KOPT-K1 (cell line): Measurements from ENCODE around the gene CFAP410.

ENCODE experiments used
- H3K27ac ChIP-seq: fragments of 200-600 bp; sonication (generic); 2 replicates; pipeline ENCODE4 v1.5.1; 2016; ENCODE audit warnings: antibody characterized with exemption, mild to moderate bottlenecking, low read depth, low read length; ENCODE audit not compliant: poor library complexity, severe bottlenecking
- H3K36me3 ChIP-seq: fragments of 200-600 bp; sonication (generic); 2 replicates; pipeline ENCODE4 v1.5.1; 2017; ENCODE audit warnings: antibody characterized with exemption, mild to moderate bottlenecking, low read length, moderate library complexity; ENCODE audit not compliant: insufficient read depth
- H3K9me3 ChIP-seq: fragments of 200-600 bp; sonication (generic); 2 replicates; pipeline ENCODE4 v1.5.1; 2017; ENCODE audit warnings: antibody characterized with exemption, low read length, mild to moderate bottlenecking; ENCODE audit not compliant: insufficient read depth, poor library complexity, severe bottlenecking

The CFAP410 gene

DNA sequence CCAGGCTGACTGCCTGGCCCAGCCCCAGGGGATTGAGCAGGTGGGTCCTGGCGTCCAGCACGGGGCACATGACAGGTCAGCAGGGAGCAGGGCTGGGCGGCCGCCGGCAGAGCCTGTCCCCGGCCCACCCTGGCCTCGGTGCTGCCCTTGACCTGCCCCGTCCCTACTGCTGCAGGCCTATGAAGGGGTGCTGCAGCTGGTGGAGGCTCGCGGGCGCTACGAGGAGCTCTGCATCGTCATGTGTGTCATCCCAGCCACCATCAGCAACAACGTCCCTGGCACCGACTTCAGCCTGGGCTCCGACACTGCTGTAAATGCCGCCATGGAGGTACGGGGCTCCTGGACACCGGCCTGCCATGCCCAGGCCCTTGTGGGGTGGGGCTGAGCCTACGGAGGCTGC is 15.6 kb downstream of the CFAP410 start:
- Histone ChIP-seq H3K27ac (no peak overlapping the region), H3K9me3 (no peaks in the 10 kb centered on the region), H3K36me3 (peaks cover 66% of the 10 kb centered on the region)

DNA sequence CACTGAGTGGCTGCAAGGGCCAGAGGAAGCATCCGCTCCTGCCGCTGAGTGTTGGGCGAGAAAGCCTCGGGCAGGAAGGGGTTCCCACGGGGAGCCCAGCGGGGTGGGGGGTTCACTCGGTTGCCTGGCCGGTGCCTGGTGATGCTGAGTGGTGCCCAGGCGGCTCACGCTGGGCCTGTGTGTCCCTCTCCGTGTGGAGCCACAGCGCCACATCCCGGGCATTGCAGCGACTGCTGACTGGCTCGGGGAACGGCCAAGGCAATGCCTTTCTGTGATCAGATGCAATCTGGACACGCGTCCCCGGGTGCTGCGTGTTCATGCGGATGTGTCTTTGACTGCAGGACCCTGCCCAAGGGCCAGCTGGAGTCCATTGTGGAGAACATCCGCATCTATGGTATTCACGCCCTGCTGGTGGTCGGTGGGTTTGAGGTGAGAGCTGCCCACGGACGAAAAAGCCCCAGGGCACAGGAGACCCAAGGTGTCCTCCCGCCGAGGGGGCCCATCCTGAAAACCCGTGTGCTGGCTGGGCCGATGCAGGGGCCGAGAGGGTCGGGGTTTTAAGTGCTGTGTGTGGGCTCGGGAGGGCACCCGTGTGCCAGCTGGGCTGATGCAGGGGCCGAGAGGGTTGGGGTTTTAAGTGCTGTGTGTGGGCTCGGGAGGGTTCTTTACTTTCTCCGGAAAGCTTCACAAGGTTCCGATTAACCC is 16.4 kb downstream of the CFAP410 start:
- H3K9me3 ChIP-seq, result no peaks in the 10 kb centered on the region
- H3K36me3 ChIP-seq, result peaks cover 73% of the 10 kb centered on the region
- no peak overlapping the region for H3K27ac ChIP-seq

DNA sequence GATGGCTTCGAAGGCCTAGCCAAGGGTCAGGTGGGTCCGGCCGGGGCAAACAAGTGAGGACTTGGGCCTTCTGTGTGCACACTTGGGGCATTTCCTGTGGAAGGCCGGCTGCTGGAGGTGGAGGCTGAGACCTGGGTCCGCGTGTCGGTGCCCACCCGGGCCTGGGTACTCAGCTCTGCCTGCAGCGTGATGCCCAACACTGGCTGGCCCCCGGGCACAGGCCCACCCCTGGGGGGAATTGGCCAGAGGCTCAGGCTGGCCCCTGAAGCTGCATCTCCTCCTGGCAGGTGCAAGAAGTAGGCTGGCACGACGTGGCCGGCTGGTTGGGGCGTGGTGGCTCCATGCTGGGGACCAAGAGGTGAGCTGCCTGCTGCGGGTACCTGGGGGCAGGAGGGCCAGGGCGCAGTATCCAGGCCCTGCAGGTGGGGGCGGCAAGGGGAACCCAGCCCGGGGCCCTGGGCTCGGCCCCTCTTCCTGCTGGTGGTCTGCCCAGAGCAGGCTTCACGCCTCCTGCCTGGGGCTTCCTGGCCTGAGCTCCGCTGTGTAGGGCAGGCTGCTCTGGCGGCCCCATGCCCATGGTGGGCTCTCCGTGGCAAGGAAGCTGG is 17.2 kb downstream of the CFAP410 start:
- Histone ChIP-seq H3K36me3 (peaks cover 73% of the 10 kb centered on the region), H3K9me3 (no peaks in the 10 kb centered on the region), H3K27ac (no peak overlapping the region)

DNA sequence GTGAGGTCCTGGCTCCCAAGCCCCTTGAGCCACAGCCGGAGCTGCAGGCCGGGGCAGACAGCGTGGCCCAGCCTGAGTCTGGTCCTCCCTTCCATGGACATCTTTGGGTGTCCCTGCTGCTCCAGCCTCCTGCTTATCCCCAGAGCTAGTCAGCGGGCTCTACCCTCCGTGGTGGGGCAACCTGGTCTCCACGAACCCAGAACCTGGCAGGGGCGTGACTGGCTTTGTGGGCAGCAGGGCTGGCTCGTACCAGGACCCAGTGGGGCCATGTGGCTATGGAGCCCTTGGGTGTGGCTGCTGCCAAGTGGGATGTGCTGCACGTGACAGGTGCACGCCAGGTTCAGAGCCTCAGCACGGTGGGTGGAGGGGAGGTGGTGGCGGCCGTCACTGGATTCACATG is 18.3 kb downstream of the CFAP410 start:
- H3K36me3 ChIP-seq, result peaks cover 76% of the 10 kb centered on the region
- no peak overlapping the region for H3K27ac ChIP-seq
- no peaks in the 10 kb centered on the region for H3K9me3 ChIP-seq

DNA sequence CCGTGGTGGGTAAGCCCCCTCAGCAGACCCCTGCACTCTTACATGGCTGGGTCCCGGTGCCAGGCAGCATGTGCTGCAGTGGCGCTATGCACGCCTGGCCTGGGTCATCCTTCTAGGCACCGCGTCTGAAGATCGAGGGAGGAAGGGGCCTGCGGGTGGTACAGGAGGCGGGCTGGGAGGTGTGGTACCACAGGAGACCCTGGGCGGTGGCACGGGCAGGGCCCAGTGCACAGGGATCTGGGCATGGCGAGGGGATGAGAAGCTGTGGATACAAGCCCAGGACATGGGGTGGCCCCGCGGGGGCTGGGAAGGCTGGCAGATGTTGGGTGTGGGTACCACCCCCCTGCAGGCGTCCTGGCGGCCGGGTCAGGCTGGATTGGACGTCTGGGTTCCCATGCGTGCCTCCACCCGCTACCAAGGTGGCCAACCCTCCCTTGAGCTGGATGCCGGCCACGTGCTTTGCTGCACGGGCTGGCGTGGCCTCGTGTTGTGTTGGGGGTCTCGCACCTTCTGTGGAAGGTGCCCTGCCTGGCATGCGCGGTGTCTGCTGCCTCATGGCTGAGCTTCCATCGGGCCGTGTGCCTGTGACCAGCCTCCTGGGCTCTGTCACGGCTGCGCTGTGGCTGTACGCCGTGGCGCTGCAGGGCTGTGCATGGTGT is 19.7 kb downstream of the CFAP410 start:
- Histone ChIP-seq H3K27ac (no peak overlapping the region), H3K36me3 (peaks cover 66% of the 10 kb centered on the region), H3K9me3 (no peaks in the 10 kb centered on the region)

DNA sequence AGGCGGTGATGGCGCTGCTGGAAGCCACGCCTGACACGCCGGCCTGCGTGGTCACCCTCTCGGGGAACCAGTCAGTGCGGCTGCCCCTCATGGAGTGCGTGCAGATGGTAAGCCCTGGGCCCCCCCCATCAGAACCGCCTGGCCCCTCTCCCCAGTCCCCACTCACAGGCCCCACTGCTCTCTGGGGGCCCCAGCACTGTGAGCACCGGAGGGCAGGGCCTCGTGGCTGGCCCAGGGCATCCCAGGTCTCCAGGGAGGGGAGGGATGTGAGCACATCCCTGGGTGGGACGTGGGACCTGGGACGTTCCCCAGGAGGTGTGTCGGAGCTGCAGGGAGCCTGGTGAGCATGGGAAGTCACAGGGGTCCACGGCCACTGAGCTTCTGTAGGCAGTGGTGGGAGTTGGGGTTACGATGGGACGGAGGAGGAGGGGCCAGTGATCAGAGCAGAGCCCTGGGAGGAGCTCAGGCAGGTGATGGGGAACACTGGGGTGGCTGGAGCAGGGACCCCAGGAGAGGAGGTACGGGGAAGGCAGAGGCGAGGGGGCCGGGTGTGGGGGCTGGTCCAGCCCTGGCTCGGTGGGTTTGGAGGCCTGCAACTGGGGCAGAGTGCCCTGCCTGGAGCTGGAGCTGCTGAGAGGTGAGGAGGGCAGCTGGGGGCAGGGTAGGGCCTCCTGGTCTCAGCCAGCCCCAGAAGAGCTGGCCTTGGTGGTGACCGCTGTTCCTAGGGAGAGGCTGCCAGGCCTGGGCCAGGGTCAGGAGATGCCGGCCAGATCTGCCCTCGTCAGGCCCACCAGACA is 20.5 kb downstream of the CFAP410 start:
- peaks cover 59% of the 10 kb centered on the region; the same call in 1 of the 2 replicates for H3K36me3 ChIP-seq
- H3K27ac ChIP-seq, result no peak overlapping the region
- no peaks in the 10 kb centered on the region for H3K9me3 ChIP-seq

DNA sequence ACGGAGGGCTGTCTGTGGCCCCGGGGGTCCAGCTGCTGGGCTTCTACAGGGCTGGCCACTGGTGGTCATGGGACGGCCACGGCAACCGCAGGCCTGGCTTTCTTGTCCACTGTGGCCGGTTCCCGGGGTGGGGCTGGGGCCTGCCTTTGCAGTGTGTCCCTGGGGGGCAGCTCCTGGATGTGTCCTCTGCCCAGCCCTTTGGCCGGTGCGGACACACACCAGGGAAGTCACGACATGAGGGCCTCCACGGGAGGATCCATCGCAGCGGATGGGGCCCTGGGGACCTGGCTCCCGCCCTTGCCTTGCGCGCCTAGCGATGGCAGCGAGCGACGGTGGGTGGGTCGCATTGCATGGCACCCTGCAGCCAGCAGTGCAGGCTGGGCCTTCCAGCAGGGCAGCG is 21.3 kb downstream of the CFAP410 start:
- Histone ChIP-seq H3K9me3 (no peaks in the 10 kb centered on the region), H3K36me3 (peaks cover 54% of the 10 kb centered on the region; the same call in 1 of the 2 replicates), H3K27ac (no peak overlapping the region)

DNA sequence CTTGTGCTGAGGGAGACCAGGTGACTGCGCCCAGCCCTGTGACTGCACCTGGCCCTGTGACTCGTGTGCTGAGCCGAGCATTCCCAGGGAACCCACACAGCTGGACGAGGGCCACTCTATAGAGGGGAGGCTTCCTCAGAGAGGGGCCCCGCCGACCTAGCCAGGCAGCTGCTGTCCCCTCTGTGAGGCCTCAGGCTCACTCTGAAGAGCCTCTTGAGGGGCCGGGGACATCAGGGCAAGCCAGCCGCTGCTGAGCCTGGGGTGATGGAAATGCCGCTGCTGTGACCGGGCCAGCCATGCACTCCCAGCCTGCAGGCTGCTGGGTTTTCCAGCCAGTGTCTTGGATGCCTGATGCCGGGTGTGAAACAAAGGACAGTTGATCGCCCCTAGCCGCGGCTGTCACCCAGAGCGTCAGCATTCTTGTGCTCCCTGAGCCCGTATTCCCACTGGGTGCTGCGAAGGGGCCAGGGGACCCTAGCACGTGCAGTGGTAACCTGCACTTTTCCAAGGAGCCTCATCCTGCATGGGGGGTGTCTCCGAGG is 21.9 kb downstream of the CFAP410 start:
- H3K27ac ChIP-seq, result no peak overlapping the region
- H3K9me3 ChIP-seq, result no peaks in the 10 kb centered on the region
- H3K36me3 ChIP-seq, result peaks cover 57% of the 10 kb centered on the region; the same call in 1 of the 2 replicates

DNA sequence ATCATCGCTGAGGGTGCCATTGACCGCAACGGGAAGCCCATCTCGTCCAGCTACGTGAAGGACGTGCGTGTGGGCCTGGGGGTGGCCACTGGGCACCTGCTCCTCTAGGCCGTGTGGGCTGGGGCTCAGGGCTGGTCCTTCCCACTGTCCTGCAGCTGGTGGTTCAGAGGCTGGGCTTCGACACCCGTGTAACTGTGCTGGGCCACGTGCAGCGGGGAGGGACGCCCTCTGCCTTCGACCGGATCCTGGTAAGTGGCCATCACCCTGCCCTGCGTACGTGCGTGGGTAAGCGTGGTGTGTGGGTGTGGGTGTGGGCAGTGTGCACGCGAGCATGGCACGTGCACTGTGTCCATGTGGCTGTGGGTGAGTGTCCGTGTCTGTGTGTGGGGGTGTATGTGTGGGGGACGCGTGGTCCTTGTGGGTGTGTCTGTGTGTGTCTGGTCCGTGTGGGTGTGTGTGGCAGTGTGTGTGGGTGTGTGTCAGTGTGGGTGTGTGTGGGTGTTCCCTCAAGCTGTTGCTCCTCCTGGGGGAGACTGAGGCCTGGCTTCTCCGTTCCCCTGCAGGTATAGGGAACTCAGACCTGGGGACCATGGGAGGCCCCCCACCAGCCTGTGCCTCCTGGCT is 22.8 kb downstream of the CFAP410 start:
- H3K27ac ChIP-seq, result no peak overlapping the region
- H3K36me3 ChIP-seq, result peaks cover 56% of the 10 kb centered on the region; the same call in 1 of the 2 replicates
- H3K9me3 ChIP-seq, result no peaks in the 10 kb centered on the region

DNA sequence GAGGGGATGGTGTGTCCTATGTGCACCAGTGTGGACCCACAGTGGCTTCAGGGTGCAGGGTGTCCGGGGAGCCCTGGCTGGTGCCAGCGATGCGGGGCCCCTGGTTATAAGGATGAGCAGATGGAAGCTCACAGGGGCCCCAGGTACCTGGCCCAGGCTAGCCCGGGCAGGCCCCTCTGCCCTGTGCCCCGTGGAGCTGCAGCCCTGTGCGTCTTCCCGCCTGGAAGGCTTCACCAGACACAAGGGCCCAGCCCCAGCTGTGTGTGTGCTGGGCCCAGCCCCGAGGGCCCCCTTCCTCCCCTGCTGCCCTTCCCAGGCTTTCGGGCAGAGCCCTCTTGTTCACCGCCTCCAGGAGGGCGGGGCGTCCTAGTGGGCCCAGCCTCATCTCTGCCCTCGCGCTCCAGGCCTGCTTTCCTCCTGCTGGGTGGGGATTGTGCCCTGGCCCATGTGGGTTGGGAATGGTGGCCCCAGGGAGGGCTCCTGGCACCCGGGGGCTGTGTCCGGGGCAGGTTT is 23.4 kb downstream of the CFAP410 start:
- Histone ChIP-seq H3K9me3 (no peaks in the 10 kb centered on the region), H3K27ac (no peak overlapping the region), H3K36me3 (peaks cover 63% of the 10 kb centered on the region; the same call in 1 of the 2 replicates)

DNA sequence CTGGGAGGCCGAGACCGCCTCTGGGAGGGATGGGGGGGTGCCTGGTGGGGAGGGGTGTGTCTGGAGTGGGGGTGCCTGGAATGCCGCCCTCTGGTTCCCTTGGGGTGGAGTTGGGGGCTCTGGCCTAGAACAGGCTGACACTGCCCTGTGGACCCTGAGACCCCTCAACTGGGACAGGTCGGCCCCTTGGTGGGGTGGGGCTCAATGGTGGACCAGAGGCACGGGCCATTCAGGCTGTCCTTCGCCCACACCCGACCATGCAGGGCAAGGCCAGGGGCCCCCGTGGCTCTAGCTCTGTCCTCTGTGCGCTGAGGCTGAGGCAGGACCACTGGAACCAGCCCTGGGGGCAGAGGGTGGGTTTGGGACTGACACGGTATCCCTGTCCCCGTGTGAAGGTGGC is 24.6 kb downstream of the CFAP410 start:
- H3K36me3 ChIP-seq, result peaks cover 67% of the 10 kb centered on the region; the same call in 1 of the 2 replicates
- H3K9me3 ChIP-seq, result no peaks in the 10 kb centered on the region
- no peak overlapping the region for H3K27ac ChIP-seq

DNA sequence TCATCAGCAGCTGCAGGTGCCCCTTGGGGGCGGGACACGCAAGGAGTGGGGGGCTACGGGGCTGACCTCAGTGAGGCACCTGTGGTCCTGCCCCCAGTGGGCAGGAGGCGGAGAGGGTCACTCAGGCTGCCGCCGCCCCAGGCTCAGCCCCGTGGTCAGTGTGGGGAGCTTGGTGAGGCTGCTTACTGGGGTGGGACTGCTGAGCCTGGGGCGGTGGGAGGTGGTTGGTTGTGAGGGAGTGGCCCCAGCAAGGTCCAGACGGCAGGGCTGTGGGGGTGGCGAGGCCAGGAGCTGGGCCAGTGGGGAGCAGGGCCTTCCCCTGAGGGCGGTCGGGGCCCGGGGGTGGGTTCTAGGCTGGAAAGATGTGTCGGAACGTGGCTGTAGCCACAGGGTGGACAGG is 25.1 kb downstream of the CFAP410 start:
- Histone ChIP-seq H3K27ac (no peak overlapping the region), H3K36me3 (peaks cover 68% of the 10 kb centered on the region; the same call in 1 of the 2 replicates), H3K9me3 (no peaks in the 10 kb centered on the region)

DNA sequence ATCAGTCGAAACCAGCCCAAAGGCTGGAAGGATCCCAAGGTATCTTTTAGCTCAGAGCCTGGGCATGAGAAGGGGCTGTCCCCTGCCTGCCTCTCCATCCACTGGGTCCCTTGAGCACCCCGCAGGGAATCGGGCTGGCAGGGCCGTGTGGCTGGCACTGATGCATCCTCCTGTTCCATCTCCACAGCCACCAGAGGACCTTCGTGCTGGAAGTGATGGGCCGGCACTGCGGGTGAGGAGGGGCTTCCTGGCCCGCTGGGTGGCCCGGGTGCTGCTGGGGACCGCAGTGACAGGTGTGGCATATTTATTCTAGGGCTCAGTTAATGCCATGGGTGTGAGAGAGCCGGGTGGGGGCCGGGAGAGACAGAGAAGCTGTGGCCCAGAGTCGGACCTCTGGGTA is 25.7 kb downstream of the CFAP410 start:
- H3K27ac ChIP-seq, result no peak overlapping the region
- H3K36me3 ChIP-seq, result peaks cover 66% of the 10 kb centered on the region; the same call in 1 of the 2 replicates
- H3K9me3 ChIP-seq, result no peaks in the 10 kb centered on the region

DNA sequence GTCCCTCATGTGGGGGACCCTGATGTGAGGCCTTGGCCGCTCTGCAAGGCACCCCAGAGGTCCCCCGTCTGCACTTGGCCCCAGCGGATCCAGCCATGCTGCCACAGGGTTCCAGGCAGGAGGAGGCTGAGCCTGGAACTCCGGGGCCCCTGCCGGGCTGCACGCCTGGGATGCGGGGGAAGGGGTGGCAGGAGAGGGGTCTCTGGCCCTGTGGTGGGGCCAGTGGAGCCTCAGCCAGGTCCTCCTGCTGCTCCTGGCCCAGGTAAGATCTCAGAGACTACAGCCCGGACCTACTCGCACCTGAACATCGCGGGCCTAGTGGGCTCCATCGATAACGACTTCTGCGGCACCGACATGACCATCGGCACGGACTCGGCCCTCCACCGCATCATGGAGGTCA is 26.5 kb downstream of the CFAP410 start:
- Histone ChIP-seq H3K27ac (no peak overlapping the region), H3K36me3 (peaks cover 65% of the 10 kb centered on the region; the same call in 1 of the 2 replicates), H3K9me3 (no peaks in the 10 kb centered on the region)
